ENCODE results near the gene DNASE1L2.

DNASE1L2 gene

DNA sequence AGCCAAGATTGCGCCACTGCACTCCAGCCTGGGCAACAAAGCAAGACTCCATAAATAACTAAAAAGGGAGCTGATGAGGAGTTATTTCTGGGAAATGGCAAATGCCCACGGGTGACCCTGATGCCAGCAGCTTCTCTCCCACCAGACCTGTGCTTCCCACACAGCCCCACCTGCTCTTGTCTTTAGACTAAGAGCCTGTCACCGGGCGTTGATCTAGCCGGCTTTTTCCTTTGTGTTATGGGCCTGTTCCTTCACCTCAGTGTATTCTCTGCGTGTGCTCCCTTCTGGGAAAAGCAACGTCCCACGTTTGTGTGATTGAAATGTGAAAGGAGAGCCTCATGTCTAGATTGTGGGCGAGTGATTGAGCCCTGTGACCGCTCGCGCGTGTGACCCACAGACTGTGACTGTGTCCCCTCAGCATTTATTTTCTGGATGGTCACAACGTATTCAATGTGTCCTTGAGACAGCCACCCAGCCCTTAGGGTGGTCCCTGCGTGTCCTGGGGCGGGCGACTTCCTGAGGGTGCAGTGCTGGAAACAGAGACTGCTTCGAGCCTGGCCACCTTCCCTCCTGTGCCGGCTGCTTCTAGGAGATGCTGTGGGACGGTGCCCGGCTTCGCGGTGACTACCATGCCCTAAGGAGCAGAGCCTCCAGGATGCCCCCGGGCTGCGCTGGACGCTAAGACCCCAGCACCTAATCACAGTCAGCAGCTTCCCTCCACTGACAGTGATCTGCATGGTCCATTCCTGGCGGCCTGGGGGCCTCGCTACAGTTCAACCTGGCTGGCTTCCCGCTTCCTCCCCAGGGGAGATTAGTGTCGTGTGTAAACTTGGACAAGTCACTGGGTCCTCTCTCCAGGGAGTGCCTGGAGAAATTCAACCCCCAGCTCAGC lies 39.5 kb downstream of the DNASE1L2 start:
- no peaks in the 10 kb centered on the region for H3K9me3 ChIP-seq (ENCODE audit: insufficient read depth, low read depth, low read length)
- H3K4me2 ChIP-seq (ENCODE audit: low read depth, low read length, poor library complexity, severe bottlenecking): no peak overlapping the region
- no peaks in the 10 kb centered on the region for H3K36me3 ChIP-seq (ENCODE audit: insufficient read depth, low read length)
- H3K27me3 ChIP-seq (ENCODE audit: insufficient read depth, low read length, poor library complexity, severe bottlenecking): no peaks in the 10 kb centered on the region
- no peak overlapping the region for H3K4me3 ChIP-seq (ENCODE audit: low read length, poor library complexity, severe bottlenecking)
- H3F3A ChIP-seq (ENCODE audit: low read depth): no peaks in the 10 kb centered on the region
- no peaks in the 10 kb centered on the region for H3K79me2 ChIP-seq (ENCODE audit: insufficient read depth, low read length)
- TF ChIP-seq, protein P1, sequence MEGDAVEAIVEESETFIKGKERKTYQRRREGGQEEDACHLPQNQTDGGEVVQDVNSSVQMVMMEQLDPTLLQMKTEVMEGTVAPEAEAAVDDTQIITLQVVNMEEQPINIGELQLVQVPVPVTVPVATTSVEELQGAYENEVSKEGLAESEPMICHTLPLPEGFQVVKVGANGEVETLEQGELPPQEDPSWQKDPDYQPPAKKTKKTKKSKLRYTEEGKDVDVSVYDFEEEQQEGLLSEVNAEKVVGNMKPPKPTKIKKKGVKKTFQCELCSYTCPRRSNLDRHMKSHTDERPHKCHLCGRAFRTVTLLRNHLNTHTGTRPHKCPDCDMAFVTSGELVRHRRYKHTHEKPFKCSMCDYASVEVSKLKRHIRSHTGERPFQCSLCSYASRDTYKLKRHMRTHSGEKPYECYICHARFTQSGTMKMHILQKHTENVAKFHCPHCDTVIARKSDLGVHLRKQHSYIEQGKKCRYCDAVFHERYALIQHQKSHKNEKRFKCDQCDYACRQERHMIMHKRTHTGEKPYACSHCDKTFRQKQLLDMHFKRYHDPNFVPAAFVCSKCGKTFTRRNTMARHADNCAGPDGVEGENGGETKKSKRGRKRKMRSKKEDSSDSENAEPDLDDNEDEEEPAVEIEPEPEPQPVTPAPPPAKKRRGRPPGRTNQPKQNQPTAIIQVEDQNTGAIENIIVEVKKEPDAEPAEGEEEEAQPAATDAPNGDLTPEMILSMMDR (conservative IDR thresholded peaks at IDR 0.05; ENCODE audit: low read length): no peak
- no peak for TF ChIP-seq EZH2phosphoT487 (IDR thresholded peaks at IDR 0.05; ENCODE audit: borderline replicate concordance)
- no peaks in the 10 kb centered on the region for H3K9me2 ChIP-seq (replicated peaks; ENCODE audit: low read depth, low read length)
- no peaks in the 10 kb centered on the region for H4K20me1 ChIP-seq (ENCODE audit: insufficient read depth, low read length, poor library complexity, severe bottlenecking)
- no peak overlapping the region for H2AFZ ChIP-seq (ENCODE audit: low read length)
- H3K4me1 ChIP-seq (ENCODE audit: insufficient read depth, low read length, poor library complexity, severe bottlenecking): no peaks in the 10 kb centered on the region
- no peak overlapping the region for H3K9ac ChIP-seq (ENCODE audit: low read depth, low read length, poor library complexity, severe bottlenecking)

DNA sequence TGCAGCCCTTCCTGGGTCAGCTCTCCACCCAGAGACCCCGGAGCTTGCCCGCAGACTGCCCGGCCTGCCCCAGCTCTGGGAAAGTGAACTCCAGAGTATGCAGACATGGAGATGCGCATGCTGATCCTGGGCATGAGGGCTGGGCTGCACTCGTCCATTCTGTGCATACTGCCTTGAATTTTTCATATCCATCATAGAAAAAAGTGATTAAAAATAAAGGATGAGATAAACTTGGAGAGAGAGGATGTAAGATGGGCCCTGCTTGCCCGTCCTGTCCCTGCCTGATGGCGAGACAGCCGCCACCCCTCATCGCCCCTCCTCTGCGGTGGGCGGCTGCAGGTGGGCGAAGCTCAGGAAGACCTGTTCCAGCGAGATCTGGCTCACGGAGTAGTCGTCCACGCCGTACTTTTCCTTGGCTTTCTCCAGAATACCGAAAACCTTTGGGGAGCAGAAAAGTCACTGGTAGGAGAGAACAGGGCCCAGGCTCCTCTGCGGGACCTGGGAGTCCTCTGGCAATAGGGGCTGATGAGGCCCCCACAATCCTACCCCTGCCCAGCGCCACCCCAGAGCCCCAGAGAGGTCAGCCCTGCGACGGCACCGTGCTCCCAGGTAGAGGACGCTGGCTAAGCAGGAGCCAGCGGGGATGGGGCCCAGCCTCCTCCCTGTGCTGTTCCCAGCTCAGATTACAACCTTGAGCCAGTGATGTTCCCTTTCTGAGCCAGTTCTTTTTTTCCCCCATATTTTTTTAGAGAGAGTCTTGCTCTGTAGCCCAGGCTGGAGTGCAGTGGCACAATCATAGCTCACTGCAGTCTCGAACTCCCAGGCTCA lies 40.3 kb downstream of the DNASE1L2 start:
- Histone ChIP-seq H3K4me2 (ENCODE audit: low read depth, low read length, poor library complexity, severe bottlenecking) (no peak overlapping the region), H3K4me3 (ENCODE audit: low read length, poor library complexity, severe bottlenecking) (no peak overlapping the region), H3K9me3 (ENCODE audit: insufficient read depth, low read depth, low read length) (no peaks in the 10 kb centered on the region), H3K27me3 (ENCODE audit: insufficient read depth, low read length, poor library complexity, severe bottlenecking) (no peaks in the 10 kb centered on the region), H3K79me2 (ENCODE audit: insufficient read depth, low read length) (no peaks in the 10 kb centered on the region), H3F3A (ENCODE audit: low read depth) (no peaks in the 10 kb centered on the region), H3K9me2 (replicated peaks; ENCODE audit: low read depth, low read length) (no peaks in the 10 kb centered on the region), H3K9ac (ENCODE audit: low read depth, low read length, poor library complexity, severe bottlenecking) (no peak overlapping the region), H2AFZ (ENCODE audit: low read length) (no peak overlapping the region), H3K4me1 (ENCODE audit: insufficient read depth, low read length, poor library complexity, severe bottlenecking) (no peaks in the 10 kb centered on the region), H4K20me1 (ENCODE audit: insufficient read depth, low read length, poor library complexity, severe bottlenecking) (no peaks in the 10 kb centered on the region), H3K36me3 (ENCODE audit: insufficient read depth, low read length) (no peaks in the 10 kb centered on the region)
- TF ChIP-seq, protein P1 (conservative IDR thresholded peaks at IDR 0.05; ENCODE audit: low read length): no peak
- no peak for TF ChIP-seq EZH2phosphoT487 (IDR thresholded peaks at IDR 0.05; ENCODE audit: borderline replicate concordance)

DNA sequence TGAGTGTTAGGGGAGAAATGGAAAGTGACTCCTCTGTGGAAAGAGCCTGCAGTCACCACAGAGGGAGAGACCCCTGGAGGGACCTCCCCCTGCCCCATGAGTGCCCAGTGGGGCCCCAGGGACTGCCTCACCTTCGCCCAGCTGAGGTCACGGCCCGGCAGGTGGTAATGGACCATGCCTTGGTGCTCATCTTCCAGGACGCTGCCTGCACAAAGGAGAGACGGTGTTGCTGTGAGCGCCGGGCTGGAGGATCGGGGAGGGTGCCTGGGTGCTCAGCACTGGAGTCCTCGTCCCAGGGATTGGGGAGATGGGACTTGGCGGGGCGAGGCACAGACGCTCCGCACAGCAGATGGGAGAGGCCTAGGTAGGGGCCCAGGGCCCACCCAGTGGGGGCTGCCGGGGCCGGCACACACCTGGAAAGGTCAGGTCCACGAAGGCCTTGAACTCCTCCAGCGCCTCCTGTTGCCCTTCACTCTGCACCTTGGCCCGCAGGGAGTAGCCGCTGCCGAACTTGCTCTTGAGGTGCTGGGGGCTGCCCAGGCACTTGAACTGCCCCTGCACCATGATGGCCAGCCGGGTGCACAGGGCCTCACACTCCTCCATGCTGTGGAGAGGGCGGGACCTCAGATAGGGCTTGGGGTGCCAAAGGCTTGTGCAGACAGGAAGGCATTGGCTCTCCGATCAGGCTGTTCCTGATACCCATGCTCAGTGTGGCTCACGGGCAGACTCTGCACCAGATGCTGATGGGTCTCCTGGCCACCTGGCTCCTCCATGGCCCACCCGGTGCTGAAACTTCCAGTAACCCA lies 41.4 kb downstream of the DNASE1L2 start:
- TF ChIP-seq, protein P1 (conservative IDR thresholded peaks at IDR 0.05; ENCODE audit: low read length): no peak
- TF ChIP-seq EZH2phosphoT487 (IDR thresholded peaks at IDR 0.05; ENCODE audit: borderline replicate concordance): no peak
- H3K27me3 ChIP-seq (ENCODE audit: insufficient read depth, low read length, poor library complexity, severe bottlenecking): no peaks in the 10 kb centered on the region

More for the DNA sequence above, 41.4 kb downstream of the DNASE1L2 start:
- Histone ChIP-seq H3K4me2 (ENCODE audit: low read depth, low read length, poor library complexity, severe bottlenecking) (no peak overlapping the region), H3F3A (ENCODE audit: low read depth) (no peaks in the 10 kb centered on the region), H3K9ac (ENCODE audit: low read depth, low read length, poor library complexity, severe bottlenecking) (no peak overlapping the region), H3K79me2 (ENCODE audit: insufficient read depth, low read length) (no peaks in the 10 kb centered on the region), H3K4me1 (ENCODE audit: insufficient read depth, low read length, poor library complexity, severe bottlenecking) (no peaks in the 10 kb centered on the region), H3K9me3 (ENCODE audit: insufficient read depth, low read depth, low read length) (no peaks in the 10 kb centered on the region), H4K20me1 (ENCODE audit: insufficient read depth, low read length, poor library complexity, severe bottlenecking) (no peaks in the 10 kb centered on the region), H3K36me3 (ENCODE audit: insufficient read depth, low read length) (no peaks in the 10 kb centered on the region), H3K9me2 (replicated peaks; ENCODE audit: low read depth, low read length) (no peaks in the 10 kb centered on the region), H2AFZ (ENCODE audit: low read length) (no peak overlapping the region), H3K4me3 (ENCODE audit: low read length, poor library complexity, severe bottlenecking) (no peak overlapping the region)
